HG03139 (cell line): ENCODE measurements around the gene PNPLA2.

Experiments
- ATAC-seq: cut with Tn5 transposase; IDR thresholded peaks from one replicate; pipeline ENCODE4 v1.9.1; 2021; ENCODE audit not compliant: unreplicated experiment

The PNPLA2 gene

DNA sequence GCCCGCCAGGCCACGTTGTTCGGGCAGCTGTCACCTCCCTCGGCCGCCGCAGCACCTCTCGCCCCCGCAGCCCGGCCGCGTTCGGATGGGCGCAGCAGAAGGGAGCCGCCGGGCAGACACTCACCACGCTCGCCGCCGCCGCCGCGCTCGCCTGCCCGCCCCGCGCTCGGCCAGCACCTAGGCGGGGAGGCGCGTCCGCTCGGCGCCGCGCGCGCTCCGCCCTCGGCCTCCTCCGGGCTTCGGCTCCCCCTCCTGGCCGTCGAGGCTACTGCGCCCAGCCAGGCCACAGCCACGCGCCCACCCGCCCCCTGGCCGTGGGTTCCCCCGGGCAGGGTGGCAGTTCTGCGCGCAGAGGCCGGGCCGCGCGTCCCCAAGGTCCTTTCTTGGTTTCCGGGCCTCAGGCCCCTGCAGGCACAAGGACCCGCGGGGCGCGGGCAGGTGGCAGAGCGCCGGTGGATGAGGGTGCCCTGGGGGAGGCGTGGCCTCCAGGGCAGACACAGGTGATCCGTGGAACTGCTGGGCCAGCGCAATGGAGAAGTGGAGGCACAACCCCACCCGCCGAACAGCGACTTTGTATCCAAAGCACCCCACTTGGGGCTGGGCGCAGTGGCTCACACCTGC lies 20.5 kb upstream of the PNPLA2 start, which contains the start of gene SLC25A22:
TSS of gene SLC25A22 (minus strand) at position 189 of the 621 bp plus-strand sequence. CDS start 3,275 bp downstream, outside the sequence.
- peak; percentile 45 for ATAC-seq

DNA sequence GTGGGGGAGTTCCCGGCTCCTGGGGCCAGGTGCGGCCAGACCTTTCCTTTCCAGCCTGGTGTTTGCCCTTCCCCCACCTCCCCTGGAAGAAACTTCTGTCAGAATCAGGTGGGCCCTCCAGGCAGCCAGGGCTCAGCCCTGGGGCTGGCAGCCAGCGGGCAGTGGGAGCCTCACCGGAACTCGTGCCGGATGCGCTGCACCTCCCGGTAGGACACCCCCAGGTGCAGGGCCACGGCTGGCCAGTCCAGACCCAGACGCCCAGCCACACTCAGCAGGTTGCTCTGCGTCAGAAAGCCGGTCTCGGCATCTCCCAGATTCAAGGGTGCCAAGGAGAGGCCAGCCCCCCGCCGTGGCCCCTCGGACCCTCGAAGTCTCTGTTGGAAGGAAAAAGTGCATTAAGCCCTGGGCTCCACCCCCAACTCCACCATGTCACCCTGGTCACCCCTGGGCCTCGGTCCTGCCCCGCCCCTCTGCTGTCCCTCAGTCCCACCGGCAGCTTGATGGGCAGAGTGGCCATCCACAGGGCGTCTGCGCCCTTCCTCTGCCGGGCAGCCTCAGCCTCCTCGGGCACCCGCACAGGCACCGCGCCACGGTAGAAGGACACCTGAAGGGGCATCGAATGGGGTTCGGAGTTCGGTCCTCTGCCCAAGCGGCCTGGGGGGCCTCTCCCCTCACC lies 18.9 kb upstream of the PNPLA2 start:
- no peak for ATAC-seq

DNA sequence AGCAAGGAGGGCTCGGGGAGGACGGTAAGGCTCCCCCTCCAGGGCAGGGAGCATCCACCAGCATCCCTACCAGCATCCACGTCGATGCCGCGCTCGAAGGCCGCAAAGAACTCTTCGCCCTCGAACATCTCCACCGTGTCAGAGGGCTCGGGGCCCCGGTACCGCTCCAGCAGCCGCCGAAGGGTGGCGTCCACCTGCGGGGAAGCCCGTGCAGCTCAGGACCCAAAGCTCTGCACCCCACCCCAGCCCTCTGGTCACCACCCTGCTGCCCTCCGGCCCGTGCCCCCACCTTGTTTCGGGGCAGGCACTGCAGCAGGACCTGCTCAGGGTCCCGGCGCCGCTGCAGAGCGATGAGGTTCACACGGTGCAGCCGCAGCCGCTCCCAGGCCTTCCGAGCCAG lies 18.2 kb upstream of the PNPLA2 start:
- ATAC-seq: no peak

DNA sequence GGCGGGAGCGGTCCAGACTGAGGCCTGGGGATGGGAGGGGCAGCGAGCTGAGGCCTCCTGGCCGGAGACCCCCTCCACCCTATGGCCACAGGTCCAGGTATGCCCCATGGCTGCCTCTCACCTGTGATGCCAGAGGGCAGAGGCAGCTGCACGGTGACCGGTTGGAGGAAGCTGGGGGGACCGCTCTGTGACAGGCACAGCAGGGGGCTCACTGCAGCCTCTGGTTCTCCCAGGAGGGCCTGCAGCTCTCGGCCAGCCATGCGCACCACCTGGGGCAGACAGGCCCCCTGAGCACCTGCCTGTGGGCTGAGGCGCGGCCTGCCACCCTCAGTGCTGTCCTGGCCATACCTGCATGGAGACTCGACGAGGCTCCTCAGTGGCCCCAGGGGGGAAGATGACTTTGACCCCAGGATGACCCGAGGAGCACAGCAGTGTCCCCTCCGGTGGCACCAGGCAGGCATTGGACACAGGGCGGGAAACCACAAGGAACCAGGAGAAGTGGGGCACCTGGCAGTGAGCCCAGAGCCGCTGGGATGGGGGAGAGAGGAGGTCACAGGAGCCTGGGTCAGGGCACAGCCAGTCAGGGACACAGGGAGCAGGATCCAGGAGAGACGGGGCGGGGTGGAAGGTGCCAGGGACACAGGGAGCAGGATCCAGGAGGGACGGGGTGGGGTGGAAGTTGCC lies 17.5 kb upstream of the PNPLA2 start:
- ATAC-seq: no peak

DNA sequence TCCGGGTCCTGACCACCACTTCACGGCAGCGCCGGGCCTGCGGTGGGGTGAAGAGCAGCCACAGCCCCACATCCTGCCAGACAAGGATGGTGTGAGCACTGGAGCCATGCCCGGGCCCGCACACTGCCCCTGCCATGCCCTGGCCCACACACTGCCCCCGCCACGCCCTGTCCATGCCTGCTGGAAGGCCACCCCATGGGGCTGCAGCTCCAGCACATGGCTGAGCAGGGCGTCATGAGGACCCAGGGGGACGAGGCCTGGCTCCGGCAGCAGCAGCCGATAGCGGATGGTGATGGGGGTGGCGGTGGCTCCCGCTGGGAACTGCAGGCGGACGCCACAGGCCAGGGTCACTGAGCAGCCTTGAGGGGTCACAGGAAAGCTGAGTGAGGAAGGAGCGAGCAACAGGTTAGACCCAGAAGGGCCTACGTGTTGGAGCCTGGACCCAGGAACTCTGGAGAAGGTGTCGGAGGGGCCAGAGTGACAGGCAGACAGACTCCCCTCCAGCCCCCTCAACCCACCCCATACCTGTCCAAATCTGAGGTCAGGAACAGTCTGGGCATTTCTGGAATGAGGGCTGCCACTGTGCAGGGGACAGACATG lies 16.6 kb upstream of the PNPLA2 start:
- no peak for ATAC-seq

DNA sequence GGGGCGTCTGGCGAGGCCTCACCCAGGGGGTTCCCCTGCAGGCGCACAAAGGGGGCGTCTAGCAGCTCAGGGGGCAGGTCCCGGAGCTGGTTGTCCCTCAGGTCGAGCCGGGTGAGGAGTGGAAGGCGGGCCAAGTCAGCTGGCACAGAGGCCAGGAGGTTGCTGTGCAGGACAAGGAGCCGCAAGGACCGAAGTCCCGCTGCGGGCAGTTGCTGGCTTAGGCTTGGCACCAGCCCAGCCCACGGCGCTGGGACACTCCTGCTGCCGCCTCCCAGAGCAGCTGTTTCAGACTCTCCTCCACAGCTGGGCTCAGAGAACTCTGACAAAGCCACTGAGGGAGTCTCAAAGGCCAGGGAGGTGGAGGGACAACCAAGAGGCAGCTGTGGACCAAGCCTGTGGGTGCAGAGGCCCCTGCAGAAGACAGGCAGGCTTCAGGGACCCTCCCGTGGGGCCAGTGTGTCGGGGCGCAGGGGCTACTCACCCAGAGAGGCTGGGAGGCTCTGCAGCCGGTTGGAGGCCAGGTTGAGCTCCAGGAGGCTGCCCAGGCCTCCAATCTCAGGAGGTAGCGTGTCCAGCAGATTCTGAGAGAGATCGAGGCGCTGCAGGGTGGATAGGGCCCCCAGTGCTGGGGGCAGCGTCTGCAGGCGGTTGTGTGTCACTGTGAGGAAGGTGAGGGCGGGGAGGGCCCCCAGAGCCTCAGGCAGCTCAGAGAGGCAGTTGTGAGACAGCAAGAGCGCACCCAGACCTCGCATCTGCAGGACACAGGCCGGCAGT lies 15.8 kb upstream of the PNPLA2 start:
- no peak for ATAC-seq

- no peak for ATAC-seq
Measured at GRCh38 chr11:803467-803742, 15.3 kb upstream of the PNPLA2 start.

- ATAC-seq: no peak
Measured at GRCh38 chr11:803770-804598, 14.7 kb upstream of the PNPLA2 start.

DNA sequence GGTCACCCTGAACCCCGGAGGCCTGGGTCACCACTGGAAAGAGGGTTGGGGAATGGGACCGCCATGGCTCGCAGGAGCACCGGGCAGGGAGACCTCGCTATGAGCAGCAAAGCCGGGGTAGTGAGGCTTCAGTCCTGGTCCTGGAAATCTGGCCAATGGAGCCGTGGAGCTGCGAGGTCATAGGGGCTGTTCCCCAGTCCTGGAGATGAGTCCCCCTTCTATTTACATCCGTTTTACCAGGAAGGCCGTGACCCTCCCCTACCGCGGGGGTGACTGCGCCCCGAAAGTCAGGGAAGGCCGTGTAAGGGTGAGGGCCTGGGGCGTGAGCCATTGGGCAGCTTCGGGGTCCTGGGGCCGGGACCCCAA lies 14.1 kb upstream of the PNPLA2 start:
- ATAC-seq: no peak

GRCh38 chr11:808427-809286 lies 10.1 kb upstream of the PNPLA2 start:
- no peak for ATAC-seq

GRCh38 chr11:809287-810039 lies 9.3 kb upstream of the PNPLA2 start, which contains the start of gene RPLP2:
Gene RPLP2, plus strand, starts transcription at chr11:809967. Its CDS starts 268 bp downstream, at chr11:810235.
- ATAC-seq: peak; percentile 58

DNA sequence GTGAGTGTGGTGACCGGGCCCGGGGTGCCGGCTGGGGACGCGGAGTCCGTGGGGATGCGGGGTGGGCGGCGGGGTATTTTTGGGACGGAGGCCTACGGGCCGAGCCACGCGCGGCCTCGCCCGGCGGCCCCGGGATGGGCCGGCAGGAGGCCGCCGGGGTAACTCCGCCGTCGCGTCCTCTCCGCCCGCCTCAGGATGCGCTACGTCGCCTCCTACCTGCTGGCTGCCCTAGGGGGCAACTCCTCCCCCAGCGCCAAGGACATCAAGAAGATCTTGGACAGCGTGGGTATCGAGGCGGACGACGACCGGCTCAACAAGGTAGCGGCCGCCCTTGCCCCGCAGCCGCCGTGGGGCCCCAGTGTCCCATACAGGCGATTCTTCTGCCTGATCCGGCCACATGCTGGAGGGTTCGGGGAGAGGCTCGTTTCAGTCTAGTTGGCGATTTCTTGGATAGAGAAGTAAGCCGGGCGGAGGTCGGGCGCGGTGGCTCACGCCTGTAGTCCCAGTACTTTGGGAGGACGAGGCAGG lies 8.6 kb upstream of the PNPLA2 start:
- no peak for ATAC-seq

GRCh38 chr11:811446-812245 lies 7.1 kb upstream of the PNPLA2 start:
- ATAC-seq: no peak

GRCh38 chr11:812390-812789 lies 6.3 kb upstream of the PNPLA2 start:
- no peak for ATAC-seq

- no peak for ATAC-seq
Measured at GRCh38 chr11:813072-813455, 5.7 kb upstream of the PNPLA2 start.

GRCh38 chr11:813456-814096 lies 5.1 kb upstream of the PNPLA2 start:
- no peak for ATAC-seq
